ENCODE data around the gene SMKR1. TPM values are rescaled to one million over a fixed set of nuclear protein-coding genes. Genes with fewer than 3 reads are reported as not detected.

Gene SMKR1
- polyA plus RNA-seq, 3 donors: not detected

DNA sequence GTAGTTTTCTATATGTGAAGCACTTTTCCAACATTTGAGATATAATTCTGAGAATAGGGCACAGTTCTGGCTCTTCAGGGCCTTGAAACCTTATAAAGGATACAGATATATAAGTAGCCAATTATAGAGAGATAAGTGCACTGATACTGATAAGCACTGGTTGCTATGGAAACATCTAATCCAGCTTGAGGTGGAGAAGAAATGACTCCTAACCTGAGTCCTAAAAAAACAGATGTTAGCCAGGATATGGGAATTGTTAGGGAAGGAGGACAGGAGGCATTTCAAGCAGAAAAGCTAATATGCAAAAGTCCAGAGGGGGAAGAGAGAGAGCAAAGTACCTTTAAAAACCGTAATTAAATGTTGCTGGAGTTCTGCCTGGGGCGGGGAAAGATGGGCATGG is 37.3 kb upstream of the SMKR1 start:
- no peak for DNase-seq
- H4K20me1 ChIP-seq (ENCODE audit: insufficient read depth, low read length): no peaks in the 10 kb centered on the region
- Mint-ChIP-seq H3K4me1 (peaks cover 2% of the 10 kb centered on the region), H3K36me3 (peaks cover 0 to 8% of the 10 kb centered on the region in 2 donors), H3K27ac (no peak overlapping the region), H3K4me3 (peak overlapping the region in 1 of 2 donors; percentile 23), H3K9me3 (no peaks in the 10 kb centered on the region), H3K27me3 (ENCODE audit: low read depth in 3 of 3) (peaks cover 10 to 15% (median 13%) of the 10 kb centered on the region in 3 donors)
- 86% methylated on average over 1 of the region's 2 CpGs for WGBS (ENCODE audit: insufficient coverage)
- no peaks in the 10 kb centered on the region for H3K9me3 ChIP-seq (replicated peaks in 1 of 2; ENCODE audit: control insufficient read depth in 1 of 2, insufficient read depth in 1 of 2, low read length in 2 of 2)
- TF ChIP-seq CTCF (IDR thresholded peaks at IDR 0.05): no peak
- no peak overlapping the region for H3K9ac ChIP-seq (ENCODE audit: insufficient read depth, low read length, poor library complexity, severe bottlenecking)
- H3K4me2 ChIP-seq (replicated peaks; ENCODE audit: extremely low read depth, low read length, poor library complexity, severe bottlenecking): no peak overlapping the region
- H3K4me3 ChIP-seq (replicated peaks in 1 of 3; ENCODE audit: low read depth in 2 of 3, low read length in 3 of 3): no peak overlapping the region
- peaks cover 2 to 23% of the 10 kb centered on the region in 2 donors for H3K27me3 ChIP-seq (ENCODE audit: control insufficient read depth in 2 of 2, insufficient read depth in 2 of 2, low read length in 2 of 2)
- no peaks in the 10 kb centered on the region for H3K79me2 ChIP-seq (ENCODE audit: insufficient read depth, low read length)
- H2AFZ ChIP-seq (ENCODE audit: insufficient read depth, low read depth, low read length, poor library complexity, severe bottlenecking): no peak overlapping the region
- H3K4me1 ChIP-seq (ENCODE audit: control insufficient read depth in 1 of 2, insufficient read depth in 2 of 2, low read length in 2 of 2): peaks cover 23 to 25% of the 10 kb centered on the region in 2 donors
- no peaks in the 10 kb centered on the region for H3K36me3 ChIP-seq (replicated peaks in 1 of 2; ENCODE audit: control insufficient read depth in 1 of 2, insufficient read depth in 2 of 2, low read length in 2 of 2)
- intact Hi-C loops (cut with micrococcal nuclease): no loop called here
- no peak overlapping the region for H3K27ac ChIP-seq (ENCODE audit: low read depth in 1 of 2, low read length in 2 of 2)

DNA sequence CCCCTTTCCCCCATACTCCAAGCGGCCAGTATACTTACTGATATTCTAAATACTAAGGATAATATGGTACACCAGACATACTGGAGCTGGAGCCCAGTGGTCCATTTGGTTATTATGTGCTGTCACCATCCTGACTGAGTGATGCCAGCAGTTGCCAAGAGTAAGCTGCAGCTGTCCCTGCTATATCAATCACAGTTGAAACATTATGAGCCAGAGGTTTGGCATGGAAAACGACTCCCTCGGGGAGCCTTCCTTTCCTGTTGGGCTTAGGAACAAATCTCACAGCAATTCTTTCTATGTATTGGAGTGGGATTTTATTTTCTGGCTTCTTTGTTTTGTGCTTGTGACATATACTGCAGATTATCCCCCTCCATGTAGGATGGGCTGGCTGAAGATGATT is 35.5 kb upstream of the SMKR1 start:
- peaks cover 2% of the 10 kb centered on the region for H3K4me1 Mint-ChIP-seq
- DNase-seq: no peak
- TF ChIP-seq CTCF (IDR thresholded peaks at IDR 0.05): no peak
- Histone ChIP-seq H3K36me3 (replicated peaks in 1 of 2; ENCODE audit: control insufficient read depth in 1 of 2, insufficient read depth in 2 of 2, low read length in 2 of 2) (no peaks in the 10 kb centered on the region), H2AFZ (ENCODE audit: insufficient read depth, low read depth, low read length, poor library complexity, severe bottlenecking) (no peak overlapping the region), H3K9ac (ENCODE audit: insufficient read depth, low read length, poor library complexity, severe bottlenecking) (no peak overlapping the region), H3K27ac (ENCODE audit: low read depth in 1 of 2, low read length in 2 of 2) (no peak overlapping the region), H3K9me3 (replicated peaks in 1 of 2; ENCODE audit: control insufficient read depth in 1 of 2, insufficient read depth in 1 of 2, low read length in 2 of 2) (no peaks in the 10 kb centered on the region), H3K27me3 (ENCODE audit: control insufficient read depth in 2 of 2, insufficient read depth in 2 of 2, low read length in 2 of 2) (peaks cover 2 to 12% of the 10 kb centered on the region in 2 donors), H3K4me2 (replicated peaks; ENCODE audit: extremely low read depth, low read length, poor library complexity, severe bottlenecking) (no peak overlapping the region), H4K20me1 (ENCODE audit: insufficient read depth, low read length) (no peaks in the 10 kb centered on the region), H3K79me2 (ENCODE audit: insufficient read depth, low read length) (no peaks in the 10 kb centered on the region), H3K4me3 (replicated peaks in 1 of 3; ENCODE audit: low read depth in 2 of 3, low read length in 3 of 3) (no peak overlapping the region), H3K4me1 (ENCODE audit: control insufficient read depth in 1 of 2, insufficient read depth in 2 of 2, low read length in 2 of 2) (peaks cover 22 to 23% of the 10 kb centered on the region in 2 donors)
- H3K27ac Mint-ChIP-seq: no peak overlapping the region
- H3K4me3 Mint-ChIP-seq: no peak overlapping the region
- peaks cover 0 to 8% of the 10 kb centered on the region in 2 donors for H3K36me3 Mint-ChIP-seq
- intact Hi-C loops (cut with micrococcal nuclease): no loop called here
- peaks cover 12 to 15% (median 14%) of the 10 kb centered on the region in 3 donors for H3K27me3 Mint-ChIP-seq (ENCODE audit: low read depth in 3 of 3)
- H3K9me3 Mint-ChIP-seq: no peaks in the 10 kb centered on the region
- 100% methylated on average over 2 of the region's 3 CpGs for WGBS (ENCODE audit: insufficient coverage)
